CD4-positive, CD25-positive, alpha-beta regulatory T cell (primary cell): ENCODE results near the gene DQX1. TPM values are rescaled to one million over a fixed set of nuclear protein-coding genes. Genes with fewer than 3 reads are reported as not detected.

Experiments
- polyA plus RNA-seq, 4 donors: library from polyadenylated mRNA; unstranded; fragments of 300-500 nt; fragmentation: Illumina TruSeq; gene quantifications; one replicate each; pipeline ENCODE4 v1.2.3, GENCODE V29; 2021
- total RNA-seq: library from RNA; stranded (reverse); gene quantifications from one replicate; pipeline ENCODE4 v1.2.3, GENCODE V29; 2022

Gene DQX1
- total and polyA plus RNA-seq, 5 donors from 2014 or later, result 0.15 TPM; not detected in 4

Other genes with a start within 250 kb of the DQX1 start
- 12.7 TPM for gene SLC4A5, start 182.8 kb downstream of the DQX1 start, total RNA-seq
- gene SLC4A5, start 182.8 kb downstream of the DQX1 start, polyA plus RNA-seq, result under 1 TPM; 0.30 to 0.93 (median 0.62) TPM
- 83.5 TPM for gene DCTN1, start 145.9 kb downstream of the DQX1 start, total RNA-seq
- gene DCTN1, start 145.9 kb downstream of the DQX1 start, polyA plus RNA-seq, result 10 to 100 TPM; 42.9 to 58.9 (median 47.0) TPM
- 1.1 TPM for gene C2orf81, start 104.6 kb downstream of the DQX1 start, total RNA-seq
- 1 to 10 TPM; 1.2 to 3.9 (median 2.3) TPM for gene C2orf81, start 104.6 kb downstream of the DQX1 start, polyA plus RNA-seq
- gene WDR54, start 104.5 kb downstream of the DQX1 start, total RNA-seq, result 18.4 TPM
- 10 to 100 TPM; 49.4 to 84.3 (median 59.2) TPM for gene WDR54, start 104.5 kb downstream of the DQX1 start, polyA plus RNA-seq
- 0.39 TPM for gene RTKN, start 84.3 kb downstream of the DQX1 start, total RNA-seq
- gene RTKN, start 84.3 kb downstream of the DQX1 start, polyA plus RNA-seq, result under 1 TPM in 2 of 4 donors, not detected in 2; 0.34 TPM
- 62.6 TPM for gene INO80B, start 71.1 kb downstream of the DQX1 start, total RNA-seq
- gene INO80B, start 71.1 kb downstream of the DQX1 start, polyA plus RNA-seq, result 1 to 10 TPM; 5.0 to 9.3 (median 5.7) TPM
- 79.5 TPM for gene WBP1, start 67.8 kb downstream of the DQX1 start, total RNA-seq
- gene WBP1, start 67.8 kb downstream of the DQX1 start, polyA plus RNA-seq, result 10 to 100 TPM; 33.5 to 46.7 (median 37.2) TPM
- gene MOGS, start 60.8 kb downstream of the DQX1 start, total RNA-seq, result 56.8 TPM
- 10 to 100 TPM; 31.7 to 38.0 (median 34.8) TPM for gene MOGS, start 60.8 kb downstream of the DQX1 start, polyA plus RNA-seq
- 57.2 TPM for gene MRPL53, start 53.6 kb downstream of the DQX1 start, total RNA-seq
- 100 to 1,000 TPM; 120 to 163 (median 137) TPM for gene MRPL53, start 53.6 kb downstream of the DQX1 start, polyA plus RNA-seq
- gene CCDC142, start 43.2 kb downstream of the DQX1 start, total RNA-seq, result 15.8 TPM
- gene CCDC142, start 43.2 kb downstream of the DQX1 start, polyA plus RNA-seq, result 10 to 100 TPM in 3 of 4 donors, 1 to 10 TPM in 1; 8.9 to 14.9 (median 10.4) TPM
- gene TTC31, start 43.1 kb downstream of the DQX1 start, total RNA-seq, result 38.7 TPM
- 10 to 100 TPM; 21.7 to 24.7 (median 22.7) TPM for gene TTC31, start 43.1 kb downstream of the DQX1 start, polyA plus RNA-seq
- not detected for gene LBX2, start 26.6 kb downstream of the DQX1 start, total RNA-seq
- gene LBX2, start 26.6 kb downstream of the DQX1 start, polyA plus RNA-seq, result under 1 TPM in 2 of 4 donors, not detected in 2; 0.16 to 0.40 TPM
- 17.0 TPM for gene PCGF1, start 18.5 kb downstream of the DQX1 start, total RNA-seq
- gene PCGF1, start 18.5 kb downstream of the DQX1 start, polyA plus RNA-seq, result 10 to 100 TPM; 13.8 to 23.9 (median 15.6) TPM
- not detected for gene TLX2, start 11.8 kb downstream of the DQX1 start, total RNA-seq
- gene TLX2, start 11.8 kb downstream of the DQX1 start, polyA plus RNA-seq, result under 1 TPM in 2 of 4 donors, not detected in 2; 0.10 to 0.14 TPM
- gene AUP1, start 3.5 kb upstream of the DQX1 start, total RNA-seq, result 183 TPM
- 100 to 1,000 TPM in 2 of 4 donors, 10 to 100 TPM in 2; 85.7 to 112 (median 99.7) TPM for gene AUP1, start 3.5 kb upstream of the DQX1 start, polyA plus RNA-seq
- gene HTRA2, start 3.7 kb upstream of the DQX1 start, total RNA-seq, result 25.8 TPM
- gene HTRA2, start 3.7 kb upstream of the DQX1 start, polyA plus RNA-seq, result 10 to 100 TPM; 26.6 to 34.1 (median 30.5) TPM
- gene LOXL3, start 27.7 kb upstream of the DQX1 start, total RNA-seq, result 1.1 TPM
- gene LOXL3, start 27.7 kb upstream of the DQX1 start, polyA plus RNA-seq, result under 1 TPM in 1 of 4 donors, not detected in 3; 0.09 TPM
- gene DOK1, start 28.5 kb upstream of the DQX1 start, total RNA-seq, result 19.8 TPM
- 10 to 100 TPM; 29.9 to 39.3 (median 33.7) TPM for gene DOK1, start 28.5 kb upstream of the DQX1 start, polyA plus RNA-seq
- gene M1AP, start 122.1 kb upstream of the DQX1 start, total RNA-seq, result not detected
- gene M1AP, start 122.1 kb upstream of the DQX1 start, polyA plus RNA-seq, result not detected
- gene SEMA4F, start 128.0 kb upstream of the DQX1 start, total RNA-seq, result 11.1 TPM
- gene SEMA4F, start 128.0 kb upstream of the DQX1 start, polyA plus RNA-seq, result 1 to 10 TPM; 7.3 to 10.0 (median 8.5) TPM